Calu3 (cell line): Measurements from ENCODE around the gene KRT73. TPM values are rescaled to one million over a fixed set of nuclear protein-coding genes. Genes with fewer than 3 reads are reported as not detected.

Experiments
- BruUV-seq: library from RNA; stranded (reverse); fragments of 400-500 nt; replicated peaks from 2 replicates; lab custom pipeline; 2021; lab: Mats Ljungman, UMichigan
- CTCF ChIA-PET: fragments of 300-600 bp; sonication (Branson Sonifier 250); formaldehyde crosslinking; loops from one replicate; lab custom pipeline; 2022; ENCODE audit warnings: antibody characterized with exemption; lab: Charles Lee
- DNase-seq: peaks from one replicate; pipeline ENCODE4 v3.0.0; 2022
- H3K27ac Mint-ChIP-seq: one replicate; pipeline ENCODE4 v1.8.0; 2022; ENCODE audit warnings: mixed read lengths; ENCODE audit not compliant: unreplicated experiment
- H3K27me3 Mint-ChIP-seq: one replicate; pipeline ENCODE4 v1.8.0; 2022; ENCODE audit warnings: mixed read lengths; ENCODE audit not compliant: unreplicated experiment
- H3K36me3 Mint-ChIP-seq: one replicate; pipeline ENCODE4 v1.8.0; 2022; ENCODE audit warnings: mild to moderate bottlenecking, moderate library complexity, mixed read lengths; ENCODE audit not compliant: insufficient read depth, unreplicated experiment
- H3K4me1 Mint-ChIP-seq: one replicate; pipeline ENCODE4 v1.8.0; 2022; ENCODE audit warnings: mild to moderate bottlenecking, low read depth, mixed read lengths; ENCODE audit not compliant: unreplicated experiment
- H3K4me3 Mint-ChIP-seq: one replicate; pipeline ENCODE4 v1.8.0; 2022; ENCODE audit warnings: mild to moderate bottlenecking, low read depth, moderate library complexity, mixed read lengths; ENCODE audit not compliant: unreplicated experiment
- H3K9me3 Mint-ChIP-seq: one replicate; pipeline ENCODE4 v1.8.0; 2022; ENCODE audit warnings: low read depth, mixed read lengths; ENCODE audit not compliant: unreplicated experiment
- intact Hi-C: fragments of 100-400 bp; cut with micrococcal nuclease; formaldehyde crosslinking; loops from one replicate; pipeline ENCODE4 v1.10.0; 2022; ENCODE audit not compliant: unreplicated experiment
- total RNA-seq: library from RNA; stranded (reverse); gene quantifications from 2 replicates; pipeline ENCODE4 v1.2.3, GENCODE V29; 2022
- TF ChIP-seq, protein P1 (sequence below): fragments of 200-600 bp; IDR thresholded peaks from one replicate; pipeline ENCODE4 v1.8.0; 2022; ENCODE audit warnings: antibody characterized with exemption; ENCODE audit not compliant: unreplicated experiment

Gene KRT73
- total RNA-seq, 1 experiment from 2014 or later = not detected

DNA sequence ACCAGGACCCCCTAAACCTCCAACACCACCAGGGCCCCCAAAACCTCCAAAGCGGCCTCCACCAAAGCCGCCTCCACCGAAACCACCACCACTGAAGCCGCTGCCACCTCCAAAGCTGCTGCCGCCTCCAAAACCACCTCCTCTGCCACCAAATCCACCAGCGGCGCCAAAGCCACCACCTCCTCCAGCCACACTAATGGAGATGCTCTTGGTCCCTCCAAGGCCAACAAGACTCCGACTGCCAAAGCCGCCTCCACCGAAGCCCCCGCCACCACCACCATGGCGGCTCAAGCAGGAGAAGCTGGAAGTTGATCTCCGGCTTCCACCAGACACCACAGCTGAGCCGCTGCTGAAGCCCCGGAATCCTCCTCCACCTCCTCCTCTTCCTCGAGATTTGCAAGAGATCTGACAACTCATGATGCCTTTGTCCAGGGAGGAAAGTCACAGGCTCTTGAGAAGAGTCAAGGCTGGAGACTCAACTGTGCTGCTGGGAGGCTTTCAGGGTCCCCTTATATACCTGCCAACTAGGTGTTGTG lies 33.4 kb upstream of the KRT73 start, which contains the start of gene KRT2:
Gene KRT2, minus strand, starts transcription at position 486 of the 536 bp plus-strand sequence. Its CDS starts 69 bp downstream, at position 417.
- peaks cover 82% of the 10 kb centered on the region for H3K27me3 Mint-ChIP-seq
- no peaks in the 10 kb centered on the region for H3K9me3 Mint-ChIP-seq
- CTCF ChIA-PET = no interaction called here
- H3K4me3 Mint-ChIP-seq = no peak within 1 kb of the TSS
- no peak within 1 kb of the TSS for H3K27ac Mint-ChIP-seq
- TF ChIP-seq, protein P1, sequence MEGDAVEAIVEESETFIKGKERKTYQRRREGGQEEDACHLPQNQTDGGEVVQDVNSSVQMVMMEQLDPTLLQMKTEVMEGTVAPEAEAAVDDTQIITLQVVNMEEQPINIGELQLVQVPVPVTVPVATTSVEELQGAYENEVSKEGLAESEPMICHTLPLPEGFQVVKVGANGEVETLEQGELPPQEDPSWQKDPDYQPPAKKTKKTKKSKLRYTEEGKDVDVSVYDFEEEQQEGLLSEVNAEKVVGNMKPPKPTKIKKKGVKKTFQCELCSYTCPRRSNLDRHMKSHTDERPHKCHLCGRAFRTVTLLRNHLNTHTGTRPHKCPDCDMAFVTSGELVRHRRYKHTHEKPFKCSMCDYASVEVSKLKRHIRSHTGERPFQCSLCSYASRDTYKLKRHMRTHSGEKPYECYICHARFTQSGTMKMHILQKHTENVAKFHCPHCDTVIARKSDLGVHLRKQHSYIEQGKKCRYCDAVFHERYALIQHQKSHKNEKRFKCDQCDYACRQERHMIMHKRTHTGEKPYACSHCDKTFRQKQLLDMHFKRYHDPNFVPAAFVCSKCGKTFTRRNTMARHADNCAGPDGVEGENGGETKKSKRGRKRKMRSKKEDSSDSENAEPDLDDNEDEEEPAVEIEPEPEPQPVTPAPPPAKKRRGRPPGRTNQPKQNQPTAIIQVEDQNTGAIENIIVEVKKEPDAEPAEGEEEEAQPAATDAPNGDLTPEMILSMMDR = no peak
- peaks cover 9% of the 10 kb centered on the region for H3K4me1 Mint-ChIP-seq
- intact Hi-C loops = no loop called here
- DNase-seq = no peak
- H3K36me3 Mint-ChIP-seq = no peaks in the 10 kb centered on the region
- BruUV-seq = no TSS peak

DNA sequence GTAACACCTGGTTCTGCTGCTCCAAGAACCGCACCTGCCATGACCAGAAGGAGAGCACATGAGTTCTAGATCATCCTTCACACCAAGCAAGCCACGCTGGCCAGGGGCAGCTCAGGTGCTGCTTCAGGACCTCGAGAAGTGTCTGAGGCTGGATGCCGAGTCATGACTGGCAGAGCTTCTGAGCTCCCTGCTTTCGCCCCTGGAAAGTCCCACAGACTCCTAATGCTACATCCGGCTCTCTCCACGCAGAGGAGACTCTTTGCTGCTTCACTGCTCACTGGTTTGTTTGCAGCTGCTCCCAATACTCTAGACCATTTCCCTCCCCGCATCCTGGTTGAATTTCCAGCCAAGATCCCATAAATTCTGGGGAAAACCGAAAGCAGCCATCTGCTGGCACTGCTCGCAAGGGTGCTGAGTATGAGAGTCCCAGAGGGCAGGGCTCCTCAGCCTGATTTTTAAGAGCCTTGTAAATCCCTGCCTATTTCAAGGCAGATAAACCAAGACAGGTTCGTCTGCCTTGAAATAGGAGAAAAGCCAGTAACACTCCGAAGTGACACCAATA lies 32.2 kb upstream of the KRT73 start:
- intact Hi-C loops = no loop called here
- DNase-seq = no peak
- H3K9me3 Mint-ChIP-seq = no peaks in the 10 kb centered on the region
- H3K27me3 Mint-ChIP-seq = peaks cover 82% of the 10 kb centered on the region
- TF ChIP-seq, protein P1 = no peak
- no peaks in the 10 kb centered on the region for H3K36me3 Mint-ChIP-seq
- CTCF ChIA-PET = no interaction called here
- H3K27ac Mint-ChIP-seq = no peak overlapping the region
- peaks cover 4% of the 10 kb centered on the region for H3K4me1 Mint-ChIP-seq
- no peak overlapping the region for H3K4me3 Mint-ChIP-seq
- no TSS peak for BruUV-seq

DNA sequence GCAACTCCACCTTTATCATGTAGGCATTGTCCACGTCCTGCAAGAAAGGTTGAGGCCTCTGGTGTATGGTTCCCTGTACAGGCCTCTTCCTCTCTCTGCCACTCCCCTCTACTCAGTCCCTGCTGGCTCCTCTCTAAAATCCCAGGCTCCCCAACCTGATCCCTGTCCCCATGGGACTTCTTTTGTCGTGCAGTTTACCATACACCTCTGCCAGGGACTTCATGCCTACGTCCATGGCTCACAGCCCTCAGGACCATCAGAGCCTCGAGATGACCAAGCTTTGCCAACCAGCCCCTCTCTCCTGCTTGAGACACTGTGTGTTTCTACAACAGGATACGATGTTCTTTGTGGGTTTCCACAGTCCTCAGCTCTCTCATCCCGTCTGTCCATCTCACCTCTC lies 30.7 kb upstream of the KRT73 start:
- CTCF ChIA-PET = no interaction called here
- intact Hi-C loops = no loop called here
- TF ChIP-seq, protein P1 = no peak
- BruUV-seq = no TSS peak
- H3K27me3 Mint-ChIP-seq = peaks cover 82% of the 10 kb centered on the region
- no peaks in the 10 kb centered on the region for H3K9me3 Mint-ChIP-seq
- no peaks in the 10 kb centered on the region for H3K36me3 Mint-ChIP-seq
- H3K4me1 Mint-ChIP-seq = no peaks in the 10 kb centered on the region
- no peak overlapping the region for H3K27ac Mint-ChIP-seq
- no peak overlapping the region for H3K4me3 Mint-ChIP-seq
- no peak for DNase-seq

DNA sequence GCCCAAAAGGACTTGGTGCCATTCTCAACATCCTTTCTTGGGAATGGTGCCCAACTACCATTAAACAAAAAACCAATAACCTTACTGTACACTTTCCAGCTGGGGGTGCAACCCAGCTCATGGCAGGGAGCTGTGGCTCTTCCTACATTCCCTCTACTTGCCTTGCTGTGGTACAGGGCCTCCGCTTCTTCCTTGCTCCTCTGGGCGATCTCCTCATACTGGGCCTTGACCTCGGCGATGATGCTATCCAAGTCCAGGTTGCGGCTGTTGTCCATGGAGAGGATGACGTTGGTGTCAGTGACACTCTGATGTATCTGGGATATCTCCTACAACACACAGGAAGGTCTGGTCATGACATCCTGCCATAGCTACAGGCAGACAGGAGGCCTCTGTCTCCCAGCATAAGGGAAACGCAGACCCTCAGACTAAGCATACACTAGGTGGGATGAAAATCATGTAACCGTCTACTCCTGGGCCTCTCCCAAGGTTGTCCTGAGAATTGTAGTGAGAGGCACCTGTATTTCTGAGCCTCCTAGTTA lies 29.7 kb upstream of the KRT73 start:
- CTCF ChIA-PET = no interaction called here

More for the DNA sequence above, 29.7 kb upstream of the KRT73 start:
- no TSS peak for BruUV-seq
- H3K9me3 Mint-ChIP-seq = no peaks in the 10 kb centered on the region
- no peak for DNase-seq
- intact Hi-C loops = no loop called here
- H3K27me3 Mint-ChIP-seq = peaks cover 82% of the 10 kb centered on the region
- H3K27ac Mint-ChIP-seq = no peak overlapping the region
- H3K36me3 Mint-ChIP-seq = no peaks in the 10 kb centered on the region
- H3K4me3 Mint-ChIP-seq = no peak overlapping the region
- H3K4me1 Mint-ChIP-seq = no peaks in the 10 kb centered on the region
- TF ChIP-seq, protein P1 = no peak
